Gastrocnemius medialis (tissue), 4 donors: ENCODE measurements around the gene PHACTR1. TPM values are rescaled to one million over a fixed set of nuclear protein-coding genes. Genes with fewer than 3 reads are reported as not detected.

Experiments used
- ATAC-seq, 2 donors: fragments of 150-250 bp; one replicate each; pipeline ENCODE4 v1.9.1; 2016
- DNase-seq, 2 donors: peaks; one replicate each; pipeline ENCODE4 v3.0.0-alpha.2; 2019
- H3K27ac ChIP-seq, 4 donors: fragments of 200-600 bp; sonication (generic); 1 replicate in 1 of 4; 2 replicates in 3 of 4; pipeline ENCODE4 v1.5.1; 2016 to 2018; ENCODE audit warnings: mild to moderate bottlenecking in 2 of 4, moderate library complexity in 1 of 4
- H3K27me3 ChIP-seq, 3 donors: fragments of 200-600 bp; sonication (generic) in 2 of 3; 1 replicate in 1 of 3; 2 replicates in 2 of 3; pipeline versions ENCODE4 v1.5.1 to v1.6.0; 2016 to 2019; ENCODE audit warnings: mild to moderate bottlenecking in 1 of 3, moderate library complexity in 1 of 3
- H3K36me3 ChIP-seq, 2 donors: fragments of 200-600 bp; sonication (generic) in 1 of 2; one replicate each; pipeline ENCODE4 v1.5.1; 2017 to 2018
- H3K4me1 ChIP-seq, 2 donors: fragments of 200-600 bp; sonication (generic) in 1 of 2; one replicate each; pipeline ENCODE4 v1.5.1; 2016 to 2017; ENCODE audit warnings: mild to moderate bottlenecking in 2 of 2
- H3K4me3 ChIP-seq, 4 donors: fragments of 200-600 bp; sonication (generic) in 3 of 4; 1 replicate in 1 of 4; 2 replicates in 3 of 4; pipeline ENCODE4 v1.5.1; 2016 to 2019; ENCODE audit warnings: mild to moderate bottlenecking in 2 of 4
- H3K9me3 ChIP-seq, 3 donors: fragments of 200-600 bp; sonication (generic) in 2 of 3; 1 replicate in 1 of 3; 2 replicates in 2 of 3; pipeline ENCODE4 v1.5.1; 2016 to 2019
- CTCF ChIP-seq, 5 experiments: fragments of 450-650 bp in 3 of 5; fragments of 200-600 bp in 2 of 5; sonication (generic) in 2 of 5; IDR thresholded peaks in 4 of 5; conservative IDR thresholded peaks in 1 of 5; 1 replicate in 4 of 5; 2 replicates in 1 of 5; pipeline ENCODE4 v1.5.1; 2016 to 2019; ENCODE audit warnings: antibody characterized with exemption in 5 of 5, mild to moderate bottlenecking in 3 of 5, moderate library complexity in 3 of 5
- POLR2A ChIP-seq, 2 donors: fragments of 450-650 bp; IDR thresholded peaks; one replicate each; pipeline ENCODE4 v1.6.1; 2017; ENCODE audit warnings: antibody characterized with exemption in 2 of 2, mild to moderate bottlenecking in 2 of 2, moderate library complexity in 2 of 2
- in situ Hi-C, 4 donors: fragments of 200-750 bp; cut with MboI; loops; one replicate each; pipeline versions ENCODE4 v1.15.0 to v1.8.0; 2017; ENCODE audit warnings: low sequenced_read_pairs in 4 of 4
- intact Hi-C: fragments of 100-400 bp; cut with DNase I; formaldehyde crosslinking; loops from one replicate; pipeline ENCODE4 v1.15.1; 2023; ENCODE audit warnings: low total_unique reads
- total RNA-seq, 4 donors: library from RNA; depleted of rRNA; stranded (reverse); fragments of >200 nt; gene quantifications; one replicate each; pipeline versions ENCODE4 v1.1.0 to v1.2.3, GENCODE V29; 2016

PHACTR1 gene
- total RNA-seq, 4 donors from 2014 or later = 0.07 to 0.82 (median 0.21) TPM

- in situ Hi-C loops = no loop called here
- intact Hi-C loops = no loop called here
- no peaks in the 10 kb centered on the region for H3K9me3 ChIP-seq
- TF ChIP-seq POLR2A (IDR thresholded peaks at IDR 0.05) = no peak
- no peak for TF ChIP-seq CTCF (IDR thresholded peaks at IDR 0.05 in 4 of 5, conservative IDR thresholded peaks at IDR 0.05 in 1 of 5)
- H3K27ac ChIP-seq = no peak overlapping the region
- H3K4me3 ChIP-seq = no peak overlapping the region
- no peaks in the 10 kb centered on the region for H3K27me3 ChIP-seq
- no peak for DNase-seq
- H3K4me1 ChIP-seq = no peaks in the 10 kb centered on the region
- no peak for ATAC-seq
- no peaks in the 10 kb centered on the region for H3K36me3 ChIP-seq
These were observed 536.2 kb downstream of the PHACTR1 start for GRCh38 chr6:13252790-13253189.

GRCh38 chr6:13253272-13253671 lies 536.7 kb downstream of the PHACTR1 start:
- TF ChIP-seq CTCF (IDR thresholded peaks at IDR 0.05 in 4 of 5, conservative IDR thresholded peaks at IDR 0.05 in 1 of 5) = no peak
- no peak for TF ChIP-seq POLR2A (IDR thresholded peaks at IDR 0.05)
- Histone ChIP-seq H3K9me3 (no peaks in the 10 kb centered on the region), H3K27me3 (no peaks in the 10 kb centered on the region), H3K36me3 (no peaks in the 10 kb centered on the region), H3K4me3 (no peak overlapping the region), H3K27ac (no peak overlapping the region), H3K4me1 (no peaks in the 10 kb centered on the region)
- ATAC-seq (no peak), DNase-seq (no peak)
- intact Hi-C loops (no loop called here), in situ Hi-C loops (no loop called here)

DNA sequence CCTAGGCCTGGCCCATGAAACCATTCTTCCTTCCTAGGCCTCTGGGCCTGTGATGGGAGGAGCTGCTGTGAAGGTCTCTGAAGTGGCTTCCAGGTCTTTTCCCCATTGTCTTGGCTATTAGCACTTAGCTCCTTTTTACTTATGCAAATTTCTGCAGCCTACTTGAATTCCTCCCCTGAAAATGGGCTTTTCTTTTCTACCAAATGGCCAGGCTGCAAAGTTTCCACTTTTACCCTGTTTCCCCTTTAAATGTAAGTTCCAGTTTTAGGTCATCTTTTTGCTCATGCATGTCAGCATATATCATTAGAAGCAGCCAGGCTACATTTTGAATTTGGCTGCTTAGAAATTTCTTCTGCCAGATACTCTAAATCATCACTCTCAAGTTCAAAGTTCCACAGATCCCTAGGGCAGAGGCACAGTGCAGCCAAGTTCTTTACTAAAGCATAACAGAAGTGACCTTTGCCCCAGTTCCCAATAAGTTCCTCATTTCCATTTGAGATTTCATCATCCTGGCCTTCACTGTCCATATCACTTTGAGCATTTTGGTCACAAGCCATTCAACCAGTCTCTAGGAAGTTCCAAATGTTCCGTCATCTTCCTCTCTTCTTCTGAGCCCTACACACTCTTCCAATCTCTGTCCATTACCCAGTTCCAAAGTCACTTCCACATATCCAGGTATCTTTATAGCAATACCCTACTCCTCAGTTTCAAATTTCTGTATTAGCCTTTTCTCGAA lies 539.9 kb downstream of the PHACTR1 start:
- no peaks in the 10 kb centered on the region for H3K36me3 ChIP-seq

GRCh38 chr6:13259393-13259792 lies 542.8 kb downstream of the PHACTR1 start:
- H3K9me3 ChIP-seq = no peaks in the 10 kb centered on the region
- H3K27me3 ChIP-seq = no peaks in the 10 kb centered on the region
- intact Hi-C loops = no loop called here
- H3K4me1 ChIP-seq = no peaks in the 10 kb centered on the region
- ATAC-seq = no peak
- no peak overlapping the region for H3K4me3 ChIP-seq
- no peaks in the 10 kb centered on the region for H3K36me3 ChIP-seq
- DNase-seq = no peak
- TF ChIP-seq CTCF (IDR thresholded peaks at IDR 0.05 in 4 of 5, conservative IDR thresholded peaks at IDR 0.05 in 1 of 5) = no peak
- no peak for TF ChIP-seq POLR2A (IDR thresholded peaks at IDR 0.05)
- H3K27ac ChIP-seq = no peak overlapping the region
- in situ Hi-C loops = no loop called here

More for the DNA sequence above, 539.9 kb downstream of the PHACTR1 start:
- H3K27me3 ChIP-seq = no peaks in the 10 kb centered on the region
- DNase-seq (no peak), ATAC-seq (no peak)
- in situ Hi-C loops = no loop called here
- no peak overlapping the region for H3K27ac ChIP-seq
- TF ChIP-seq POLR2A (IDR thresholded peaks at IDR 0.05) (no peak), CTCF (IDR thresholded peaks at IDR 0.05 in 4 of 5, conservative IDR thresholded peaks at IDR 0.05 in 1 of 5) (no peak)
- intact Hi-C loops = no loop called here
- H3K4me1 ChIP-seq = no peaks in the 10 kb centered on the region
- H3K9me3 ChIP-seq = no peaks in the 10 kb centered on the region
- H3K4me3 ChIP-seq = no peak overlapping the region
